Activated naive CD4-positive, alpha-beta T cell treated with anti-CD3 and anti-CD28 coated beads, Interleukin-2, amount 10 ng/mL, durations not matched to agents 7 days and 5 days (primary cell): ENCODE data around the gene NUBPL.
"Not testable (repeated sequence)": the region's sequence is repeated elsewhere in the genome, so short reads cannot be mapped to it uniquely, and the experiment has no call there.

ENCODE experiments used
- CTCF ChIA-PET: fragments of 350-600 bp; sonication (Branson Sonifier 250); formaldehyde crosslinking; loops from one replicate; lab custom pipeline; 2021; ENCODE audit warnings: antibody characterized with exemption; lab: Charles Lee
- DNase-seq: peaks from one replicate; pipeline ENCODE4 v3.0.0-alpha.2; 2020
- H3K27ac Mint-ChIP-seq: one replicate; pipeline ENCODE4 v1.8.0; 2021; ENCODE audit warnings: mild to moderate bottlenecking, moderate library complexity, mixed read lengths
- H3K27me3 Mint-ChIP-seq: one replicate; pipeline ENCODE4 v1.8.0; 2021; ENCODE audit warnings: mild to moderate bottlenecking, mixed read lengths
- H3K36me3 Mint-ChIP-seq: one replicate; pipeline ENCODE4 v1.8.0; 2021; ENCODE audit warnings: mixed read lengths
- H3K4me1 Mint-ChIP-seq: one replicate; pipeline ENCODE4 v1.8.0; 2021; ENCODE audit warnings: mixed read lengths
- H3K4me3 Mint-ChIP-seq: one replicate; pipeline ENCODE4 v1.8.0; 2021; ENCODE audit warnings: mild to moderate bottlenecking, moderate library complexity, mixed read lengths
- H3K9me3 Mint-ChIP-seq: one replicate; pipeline ENCODE4 v1.8.0; 2021; ENCODE audit warnings: mixed read lengths

The NUBPL gene

DNA sequence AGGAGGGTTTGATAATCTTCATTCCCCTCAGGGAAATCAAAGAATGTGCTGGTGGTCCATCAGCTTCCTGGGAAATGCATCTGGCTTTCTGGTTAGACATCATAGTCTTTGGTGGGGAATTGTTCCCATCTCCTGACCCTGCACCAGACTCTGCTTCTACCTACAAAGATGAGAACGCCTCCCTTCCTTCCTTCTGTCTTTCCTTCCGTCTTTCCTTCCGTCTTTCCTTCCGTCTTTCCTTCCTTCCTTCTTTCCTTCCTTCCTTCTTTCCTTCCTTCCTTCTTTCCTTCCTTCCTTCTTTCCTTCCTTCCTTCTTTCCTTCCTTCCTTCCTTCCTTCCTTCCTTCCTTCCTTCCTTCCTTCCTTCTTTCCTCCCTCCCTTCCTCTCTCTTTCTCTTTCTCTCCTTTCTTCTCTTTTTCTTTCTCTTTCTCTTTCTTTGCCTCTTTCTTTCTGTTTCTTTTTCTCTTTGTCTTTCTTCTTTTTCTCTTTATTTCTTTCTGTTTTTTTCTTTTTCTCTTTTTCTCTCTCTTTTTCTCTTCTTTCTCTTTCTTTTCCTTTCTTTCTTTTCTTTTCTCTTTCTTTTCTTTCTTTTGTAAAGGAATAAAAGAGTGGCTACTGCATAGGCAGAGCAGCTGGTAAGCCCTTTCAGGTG, 326.9 kb downstream of the NUBPL start:
- no peak for DNase-seq
- Mint-ChIP-seq H3K9me3 (no peaks in the 10 kb centered on the region), H3K27me3 (peaks cover 6% of the 10 kb centered on the region), H3K4me3 (no peak overlapping the region), H3K36me3 (no peaks in the 10 kb centered on the region), H3K27ac (no peak overlapping the region), H3K4me1 (no peaks in the 10 kb centered on the region)
- CTCF ChIA-PET, result no interaction called here

DNA sequence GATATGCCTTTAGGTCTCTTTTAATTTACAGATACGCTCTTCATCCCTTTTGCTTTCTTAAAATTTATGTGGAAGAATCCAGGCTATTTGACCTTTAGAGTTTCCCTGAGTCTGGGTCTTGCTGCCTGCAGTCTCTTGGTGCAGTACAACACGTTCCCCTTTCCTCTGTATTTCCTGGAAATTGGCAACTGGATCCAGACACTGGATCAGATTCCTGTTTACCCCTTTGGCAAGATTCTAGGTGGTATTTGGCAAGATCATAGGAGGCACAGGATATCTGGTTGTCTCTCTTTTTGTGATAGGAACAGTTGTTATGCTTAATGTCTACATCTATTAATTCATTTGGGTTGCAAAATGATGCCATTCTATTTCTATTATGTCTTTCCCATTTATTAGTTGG, 328.1 kb downstream of the NUBPL start:
- Mint-ChIP-seq H3K9me3 (no peaks in the 10 kb centered on the region), H3K27ac (no peak overlapping the region), H3K27me3 (peaks cover 6% of the 10 kb centered on the region), H3K36me3 (no peaks in the 10 kb centered on the region), H3K4me1 (no peaks in the 10 kb centered on the region), H3K4me3 (no peak overlapping the region)
- no peak for DNase-seq
- CTCF ChIA-PET, result no interaction called here

DNA sequence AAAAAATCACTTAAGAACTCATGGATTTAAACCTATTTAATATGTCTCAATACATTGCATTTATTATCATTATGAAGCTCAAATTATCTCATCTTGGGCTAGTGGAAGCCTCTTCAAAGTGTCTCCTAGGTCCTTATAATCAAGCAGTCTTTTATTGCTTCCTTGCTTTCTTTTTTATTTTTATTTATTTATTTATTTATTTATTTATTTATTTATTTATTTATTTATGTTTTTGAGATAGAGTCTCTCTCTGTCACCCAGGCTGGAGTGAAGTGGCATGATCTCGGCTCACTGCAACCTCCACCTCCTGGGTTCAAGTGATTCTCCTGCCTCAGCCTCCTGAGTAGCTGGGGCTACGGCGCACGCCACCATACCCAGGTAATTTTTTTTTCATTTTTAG, 329.0 kb downstream of the NUBPL start:
- H3K36me3 Mint-ChIP-seq, H3K9me3 Mint-ChIP-seq, H3K27me3 Mint-ChIP-seq, DNase-seq, CTCF ChIA-PET, H3K27ac Mint-ChIP-seq, H3K4me1 Mint-ChIP-seq, H3K4me3 Mint-ChIP-seq: not testable (repeated sequence)

DNA sequence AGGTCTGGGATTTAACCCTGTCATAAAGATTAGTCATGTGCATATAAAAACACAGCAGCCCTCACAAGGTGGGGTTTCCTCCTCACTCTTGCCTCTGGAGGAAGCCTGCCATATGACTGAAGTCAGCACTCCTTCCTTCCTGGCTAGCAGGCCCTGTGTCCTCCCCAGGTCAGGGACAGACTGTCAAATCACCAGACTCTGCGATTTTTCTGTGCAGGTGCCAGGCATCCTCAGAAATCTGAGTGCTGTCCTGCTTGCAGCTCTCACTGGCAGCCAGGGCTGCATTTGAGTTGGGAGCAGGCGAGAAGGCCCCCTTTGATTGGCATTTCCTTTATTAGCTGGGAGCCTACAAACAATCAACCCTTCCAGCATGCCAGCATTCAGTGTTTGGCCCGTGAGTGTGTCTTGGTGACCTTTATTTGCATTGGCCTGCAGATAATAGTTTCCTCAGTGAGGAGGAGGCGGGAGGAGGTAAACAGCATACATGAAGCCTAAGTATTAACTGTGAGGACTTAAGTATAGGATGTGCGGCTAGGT, 332.1 kb downstream of the NUBPL start:
- Mint-ChIP-seq H3K9me3 (no peaks in the 10 kb centered on the region), H3K27me3 (peaks cover 1% of the 10 kb centered on the region), H3K4me3 (no peak overlapping the region), H3K27ac (no peak overlapping the region), H3K4me1 (no peaks in the 10 kb centered on the region), H3K36me3 (no peaks in the 10 kb centered on the region)
- CTCF ChIA-PET, result no interaction called here
- no peak for DNase-seq

DNA sequence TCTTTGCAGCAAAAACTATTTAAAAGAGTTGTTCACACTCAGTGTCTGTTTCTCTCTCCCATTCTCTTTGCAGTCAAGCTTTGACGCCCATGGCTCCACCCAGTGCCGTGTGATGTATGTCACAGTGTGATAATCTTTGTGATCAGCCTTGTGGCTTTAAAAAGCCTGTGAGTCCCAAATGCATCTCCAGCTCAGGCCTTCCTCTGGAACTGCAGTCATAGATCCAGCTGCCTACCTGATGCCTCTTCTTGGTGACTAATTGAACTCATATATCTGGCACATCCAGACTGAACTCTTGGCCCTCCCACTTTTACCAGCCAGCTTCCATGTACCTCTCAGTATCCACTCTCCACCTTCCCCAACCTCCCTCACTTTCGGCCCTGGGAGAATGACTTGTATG, 333.1 kb downstream of the NUBPL start:
- H3K4me3 Mint-ChIP-seq, result no peak overlapping the region
- H3K36me3 Mint-ChIP-seq, result no peaks in the 10 kb centered on the region
- CTCF ChIA-PET, result no interaction called here
- no peaks in the 10 kb centered on the region for H3K27me3 Mint-ChIP-seq
- H3K9me3 Mint-ChIP-seq, result no peaks in the 10 kb centered on the region
- no peaks in the 10 kb centered on the region for H3K4me1 Mint-ChIP-seq
- no peak overlapping the region for H3K27ac Mint-ChIP-seq
- no peak for DNase-seq

DNA sequence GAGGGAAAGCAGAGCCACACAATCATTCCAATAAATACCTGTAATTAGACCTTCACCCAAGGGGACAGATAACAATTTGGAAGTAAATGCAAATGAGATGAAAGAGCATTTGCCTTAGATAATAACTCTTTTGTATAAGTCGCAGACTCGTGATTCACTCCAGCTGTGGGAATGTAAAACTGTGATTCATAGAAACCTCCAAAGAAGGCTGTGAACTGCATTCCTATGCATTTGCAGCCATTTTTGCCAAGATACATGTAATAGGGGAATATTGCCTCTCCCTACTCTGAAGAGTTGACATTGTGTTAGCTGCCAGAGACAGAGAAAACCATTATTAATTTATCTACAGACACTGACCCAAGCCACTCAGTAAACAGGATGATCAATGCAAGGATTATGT, 334.0 kb downstream of the NUBPL start:
- no peaks in the 10 kb centered on the region for H3K36me3 Mint-ChIP-seq
- no peak overlapping the region for H3K27ac Mint-ChIP-seq
- no peaks in the 10 kb centered on the region for H3K27me3 Mint-ChIP-seq
- no peak overlapping the region for H3K4me3 Mint-ChIP-seq
- no peaks in the 10 kb centered on the region for H3K4me1 Mint-ChIP-seq
- no peaks in the 10 kb centered on the region for H3K9me3 Mint-ChIP-seq
- CTCF ChIA-PET, result no interaction called here
- no peak for DNase-seq

DNA sequence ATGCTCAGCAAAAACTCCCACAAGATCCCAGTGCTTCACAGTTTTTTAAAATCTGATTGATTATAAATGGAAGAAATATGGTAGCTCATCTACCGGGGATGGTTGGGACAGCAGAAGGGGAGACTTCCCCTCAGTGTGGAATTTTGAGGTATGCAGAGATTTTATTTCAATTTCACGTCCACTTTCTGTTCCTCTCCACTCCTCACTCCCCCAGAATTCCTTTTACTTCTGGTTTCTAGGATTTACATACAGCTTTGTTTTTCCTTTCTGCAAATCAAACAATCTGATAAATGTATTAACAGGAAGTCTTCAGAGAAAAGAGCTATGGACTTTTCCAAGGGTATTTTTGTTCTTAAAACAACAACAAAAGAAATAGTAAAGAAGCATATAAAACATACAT, 334.4 kb downstream of the NUBPL start:
- Mint-ChIP-seq H3K9me3 (no peaks in the 10 kb centered on the region), H3K4me1 (no peaks in the 10 kb centered on the region)

DNA sequence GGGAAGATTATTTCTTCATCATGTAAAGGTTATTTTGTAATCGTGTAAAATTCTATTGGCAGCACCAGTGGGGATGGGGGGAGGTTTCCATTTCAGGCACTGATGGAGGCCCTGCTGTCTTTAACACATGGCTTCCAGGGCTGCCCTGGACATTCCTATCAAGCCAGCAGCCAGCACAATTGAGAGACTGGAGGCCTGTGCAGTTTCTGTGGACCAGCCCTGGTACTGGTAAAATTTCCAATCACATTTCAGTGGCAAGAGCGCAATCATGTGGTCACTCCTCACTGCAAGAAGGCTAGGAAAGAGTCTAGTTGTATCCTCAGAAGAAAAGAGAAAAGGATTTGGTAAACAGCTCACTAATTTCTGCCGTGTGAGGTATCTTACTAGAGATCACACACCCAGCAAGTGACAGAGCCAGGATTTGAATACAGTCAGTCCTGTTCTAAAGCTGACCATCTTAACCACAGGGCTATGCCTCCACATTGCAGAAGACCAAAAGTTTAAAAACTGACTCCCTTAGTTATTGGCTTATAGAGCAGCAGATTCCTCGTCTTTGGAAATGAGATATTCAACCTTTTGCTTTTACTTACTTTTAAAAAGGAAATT, 336.5 kb downstream of the NUBPL start:
- Mint-ChIP-seq H3K27me3 (no peaks in the 10 kb centered on the region), H3K4me3 (no peak overlapping the region), H3K4me1 (no peaks in the 10 kb centered on the region), H3K27ac (no peak overlapping the region), H3K36me3 (no peaks in the 10 kb centered on the region), H3K9me3 (no peaks in the 10 kb centered on the region)
- CTCF ChIA-PET, result no interaction called here
- DNase-seq, result no peak

More for the DNA sequence above, 334.4 kb downstream of the NUBPL start:
- Mint-ChIP-seq H3K27me3 (no peaks in the 10 kb centered on the region), H3K4me3 (no peak overlapping the region), H3K27ac (no peak overlapping the region), H3K36me3 (no peaks in the 10 kb centered on the region)
- DNase-seq, result no peak
- CTCF ChIA-PET, result no interaction called here

DNA sequence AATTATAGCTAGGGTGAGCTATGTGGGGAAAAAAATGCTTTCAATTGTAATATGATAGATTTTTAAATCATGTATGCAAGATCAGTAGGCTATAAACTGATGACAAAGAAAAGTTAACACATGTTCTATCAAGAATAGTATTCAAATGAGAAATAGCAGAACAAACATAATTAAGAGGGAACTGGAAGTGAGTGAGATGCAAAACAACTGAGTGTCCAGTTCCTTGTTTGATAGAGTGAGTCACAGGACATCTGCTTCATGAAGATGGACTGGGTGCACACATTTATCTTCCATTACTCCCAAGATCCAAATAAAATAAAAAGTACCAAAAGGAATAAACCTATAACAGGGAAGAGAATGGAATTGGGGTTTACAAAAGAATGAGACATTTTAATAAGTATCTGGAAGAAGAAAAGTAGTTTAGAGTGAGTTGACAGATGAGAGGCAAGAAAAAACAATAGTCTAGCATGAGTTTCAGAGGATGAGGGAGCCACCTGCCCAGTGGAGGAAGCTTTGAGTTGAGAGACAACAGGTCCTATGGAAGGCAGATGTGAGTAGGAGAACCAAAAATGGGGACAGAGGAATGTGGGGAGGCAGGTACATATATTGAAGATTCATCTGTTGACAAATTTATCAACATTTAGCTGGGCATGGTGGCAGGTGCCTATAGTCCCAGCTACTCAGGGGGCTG, 337.8 kb downstream of the NUBPL start:
- DNase-seq, result no peak
- no peak overlapping the region for H3K27ac Mint-ChIP-seq
- H3K4me1 Mint-ChIP-seq, result no peaks in the 10 kb centered on the region
- H3K36me3 Mint-ChIP-seq, result no peaks in the 10 kb centered on the region
- CTCF ChIA-PET, result no interaction called here
- no peaks in the 10 kb centered on the region for H3K9me3 Mint-ChIP-seq
- H3K27me3 Mint-ChIP-seq, result no peaks in the 10 kb centered on the region
- H3K4me3 Mint-ChIP-seq, result no peak overlapping the region

DNA sequence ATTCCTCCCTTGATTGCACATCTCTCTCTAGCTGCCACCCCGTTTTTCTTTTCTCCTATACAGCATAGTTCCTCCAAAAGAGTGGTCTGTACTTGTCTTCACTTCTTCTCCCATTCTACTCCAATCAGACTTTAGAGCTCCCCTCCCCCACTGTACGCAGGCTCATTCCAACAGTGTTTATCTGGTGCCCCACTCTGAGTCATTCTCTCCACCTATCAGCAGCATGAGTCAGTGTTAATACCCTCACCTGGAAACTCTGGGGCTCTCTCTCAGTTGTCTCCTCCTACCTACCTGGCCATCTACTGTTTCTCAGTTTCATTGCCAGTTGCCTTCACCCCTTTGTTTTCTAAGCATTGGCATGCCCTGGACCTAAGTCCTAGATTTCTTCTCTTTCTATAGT, 340.8 kb downstream of the NUBPL start:
- CTCF ChIA-PET, result interaction anchor here (1.6 kb wide), 1 partner anchor 352 kb away, joined by 3 read pairs; no protein-coding TSS in a partner anchor
- H3K27me3 Mint-ChIP-seq, result no peaks in the 10 kb centered on the region
- H3K9me3 Mint-ChIP-seq, result no peaks in the 10 kb centered on the region
- H3K4me3 Mint-ChIP-seq, result no peak overlapping the region
- no peak for DNase-seq
- no peaks in the 10 kb centered on the region for H3K36me3 Mint-ChIP-seq
- H3K4me1 Mint-ChIP-seq, result no peaks in the 10 kb centered on the region
- H3K27ac Mint-ChIP-seq, result no peak overlapping the region

DNA sequence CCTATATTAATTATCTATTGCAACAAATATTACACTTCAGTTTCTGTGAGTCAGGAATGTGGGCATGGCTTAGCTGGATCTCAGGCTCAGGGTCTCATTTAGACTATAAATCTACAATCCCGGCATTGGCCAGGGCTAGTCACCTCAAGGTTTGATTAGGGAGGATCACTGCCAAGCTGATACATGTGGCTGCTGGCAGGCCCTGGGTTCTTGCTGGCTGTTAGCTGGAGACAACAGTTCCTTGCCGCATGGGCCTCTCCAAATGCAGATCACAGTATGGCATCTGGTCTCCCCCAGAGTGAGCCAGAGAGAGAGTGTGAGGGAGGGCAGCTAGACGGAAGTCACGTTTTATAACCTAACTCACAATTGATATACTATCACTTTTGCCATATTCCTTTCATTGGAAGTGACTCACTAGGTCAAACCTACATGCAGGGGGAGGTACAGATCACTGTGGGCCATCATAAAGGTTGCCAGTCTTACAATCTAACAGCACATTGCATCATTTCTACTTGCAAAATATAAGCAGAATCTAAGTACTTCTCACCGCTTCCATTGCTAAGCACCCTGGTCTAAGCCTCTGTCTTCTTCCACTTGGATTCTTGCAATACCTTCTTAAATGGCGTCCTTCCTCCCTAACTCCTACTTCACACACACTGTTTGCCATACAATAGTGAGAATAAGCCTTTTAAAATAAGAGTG, 341.9 kb downstream of the NUBPL start:
- CTCF ChIA-PET, result interaction anchor here (1.6 kb wide), 1 partner anchor 351 kb away, joined by 3 read pairs; no protein-coding TSS in a partner anchor
- no peak overlapping the region for H3K27ac Mint-ChIP-seq
- no peaks in the 10 kb centered on the region for H3K9me3 Mint-ChIP-seq
- H3K36me3 Mint-ChIP-seq, result no peaks in the 10 kb centered on the region
- no peak for DNase-seq
- no peaks in the 10 kb centered on the region for H3K27me3 Mint-ChIP-seq
- no peaks in the 10 kb centered on the region for H3K4me1 Mint-ChIP-seq
- no peak overlapping the region for H3K4me3 Mint-ChIP-seq

DNA sequence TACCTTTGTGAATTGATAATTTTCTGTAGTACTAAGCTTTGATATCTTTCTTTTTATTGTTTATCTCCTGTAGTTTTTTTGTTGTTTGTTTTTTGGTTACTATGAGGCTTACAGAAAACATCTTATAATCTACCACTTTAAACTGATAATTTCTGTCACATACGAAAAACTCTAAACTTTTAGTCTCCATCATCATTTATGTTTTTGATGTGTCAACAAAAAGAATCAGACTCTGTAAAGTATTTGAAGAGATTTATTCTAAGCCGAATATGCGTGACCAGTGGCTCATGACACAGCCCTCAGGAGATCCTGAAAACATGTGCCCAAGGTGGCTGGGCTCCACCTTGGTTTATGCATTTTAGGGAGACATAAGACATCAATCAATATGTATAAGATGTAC, 348.8 kb downstream of the NUBPL start:
- Mint-ChIP-seq H3K27me3 (no peaks in the 10 kb centered on the region), H3K4me1 (no peaks in the 10 kb centered on the region), H3K36me3 (no peaks in the 10 kb centered on the region), H3K27ac (no peak overlapping the region), H3K4me3 (no peak overlapping the region), H3K9me3 (peaks cover 14% of the 10 kb centered on the region)
- no peak for DNase-seq
- CTCF ChIA-PET, result no interaction called here
